CD4-positive, alpha-beta T cell treated with Interleukin-2 at 100 ng/mL for 4 hours (primary cell): ENCODE data around the gene SLC25A28.
A peak's percentile ranks its signal among the peaks of the same experiment; 100 is the strongest.
"Not testable (repeated sequence)": the region's sequence is repeated elsewhere in the genome, so short reads cannot be mapped to it uniquely, and the experiment has no call there.

Experiments used
- DNase-seq: peaks from one replicate; pipeline ENCODE4 v3.0.0-alpha.2; 2020; ENCODE audit warnings: low spot score

Gene SLC25A28

DNA sequence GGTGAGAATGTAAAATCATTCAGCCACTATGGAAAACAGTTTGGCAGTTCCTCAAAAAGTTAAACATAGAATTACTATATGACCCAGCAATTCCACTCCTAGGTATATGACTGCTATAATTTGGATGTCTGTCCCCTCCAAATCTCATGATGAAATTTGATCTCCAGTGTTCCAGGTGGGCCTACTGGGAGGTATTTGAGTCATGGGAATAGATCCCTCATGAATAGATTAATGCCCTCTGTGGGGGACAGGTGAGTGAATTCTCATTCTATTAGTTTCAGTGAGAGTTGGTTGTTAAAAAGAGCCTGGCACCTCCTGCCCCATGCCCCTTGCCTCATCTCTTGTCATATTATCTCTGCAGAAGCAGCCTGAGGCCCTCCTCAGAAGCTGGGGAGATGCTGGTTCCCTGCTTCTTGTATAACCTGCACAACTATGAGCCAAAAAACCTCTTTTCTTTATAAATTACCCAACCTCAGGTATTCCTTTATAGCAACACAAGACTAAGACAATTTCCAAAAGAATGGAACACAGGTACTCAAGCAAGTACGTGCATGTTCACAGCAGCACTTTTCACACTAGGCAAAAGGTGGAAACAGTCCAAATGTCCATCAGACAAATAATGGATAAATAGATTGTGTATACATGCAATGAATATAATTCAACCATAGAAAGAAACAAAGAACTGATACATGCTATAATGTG is 8.8 kb upstream of the SLC25A28 start:
- no peak for DNase-seq

DNA sequence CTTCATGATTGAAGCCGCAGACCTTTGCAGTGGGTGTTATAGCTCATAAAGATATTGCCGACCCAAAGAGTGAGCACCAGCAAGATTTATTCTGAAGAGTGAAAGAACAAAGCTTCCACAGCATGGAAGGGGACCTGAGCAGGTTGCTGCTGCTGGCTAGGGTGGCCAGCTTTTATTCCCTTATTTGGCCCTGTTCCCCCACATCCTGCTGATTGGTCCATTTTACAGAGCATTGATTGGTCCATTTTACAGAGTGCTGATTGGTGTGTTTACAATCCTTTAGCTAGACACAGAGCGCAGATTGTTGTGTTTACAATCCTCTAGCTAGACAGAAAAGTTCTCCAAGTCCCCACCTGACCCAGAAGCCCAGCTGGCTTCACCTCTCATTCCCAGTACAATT is 4.9 kb upstream of the SLC25A28 start:
- DNase-seq = not testable (repeated sequence)

DNA sequence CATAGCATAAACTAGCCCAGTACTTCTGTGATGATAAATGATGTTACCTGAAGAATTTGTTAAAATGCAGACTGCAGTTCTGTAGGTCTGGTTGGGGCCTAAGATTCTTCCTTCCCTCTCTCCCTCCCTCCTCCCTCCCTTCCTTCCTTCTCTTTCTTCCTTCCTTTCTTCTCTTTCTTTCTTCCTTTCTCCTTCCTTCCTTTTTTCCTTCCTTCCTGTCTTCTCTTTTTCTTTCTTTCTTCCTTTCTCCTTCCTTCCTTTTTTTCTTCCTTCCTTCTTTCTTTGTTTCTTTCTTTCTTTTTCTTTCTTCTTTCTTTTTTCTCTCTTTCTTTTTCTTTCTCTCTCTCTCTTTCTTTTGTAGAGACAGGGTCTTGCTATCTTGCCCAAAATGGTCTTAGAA is 3.7 kb upstream of the SLC25A28 start:
- DNase-seq = no peak

DNA sequence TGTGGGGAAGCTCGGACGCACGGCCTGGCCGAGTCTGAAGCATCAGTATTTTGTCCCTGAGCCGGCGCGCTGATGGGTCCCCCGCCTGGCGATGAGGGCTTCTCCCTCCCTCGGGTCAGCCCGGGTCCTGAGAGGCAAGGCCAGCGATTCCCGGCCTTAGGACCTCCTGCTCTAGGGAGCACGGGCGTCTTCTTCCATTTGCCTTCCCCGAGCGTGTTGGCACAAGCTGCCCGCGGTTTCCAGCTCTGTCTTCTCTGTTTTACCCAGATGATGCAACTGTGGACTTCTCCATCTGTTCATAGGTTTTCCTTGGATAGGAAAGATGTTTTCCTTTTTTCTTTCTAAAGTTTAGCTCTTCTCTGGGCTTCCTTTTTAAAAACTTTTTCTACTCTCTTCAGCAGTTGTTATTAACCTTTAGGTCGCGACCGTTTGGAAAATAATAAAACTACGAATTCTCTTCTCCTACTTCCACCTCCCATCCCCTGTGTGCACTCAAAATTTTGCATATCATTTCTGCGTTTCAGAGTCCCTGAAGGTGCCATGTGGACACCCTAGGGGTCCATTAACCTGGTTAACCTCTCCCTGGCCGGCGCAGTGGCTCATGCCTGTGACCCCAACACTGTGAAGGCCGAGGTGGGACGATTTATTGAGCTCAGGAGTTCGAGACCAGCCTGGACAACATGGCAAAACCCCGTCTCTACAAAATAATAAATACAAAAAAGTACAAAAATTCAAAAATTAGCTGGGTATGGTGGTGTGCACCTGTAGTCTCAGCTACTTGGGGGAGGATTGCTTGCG is 1.4 kb upstream of the SLC25A28 start:
- no peak for DNase-seq

DNA sequence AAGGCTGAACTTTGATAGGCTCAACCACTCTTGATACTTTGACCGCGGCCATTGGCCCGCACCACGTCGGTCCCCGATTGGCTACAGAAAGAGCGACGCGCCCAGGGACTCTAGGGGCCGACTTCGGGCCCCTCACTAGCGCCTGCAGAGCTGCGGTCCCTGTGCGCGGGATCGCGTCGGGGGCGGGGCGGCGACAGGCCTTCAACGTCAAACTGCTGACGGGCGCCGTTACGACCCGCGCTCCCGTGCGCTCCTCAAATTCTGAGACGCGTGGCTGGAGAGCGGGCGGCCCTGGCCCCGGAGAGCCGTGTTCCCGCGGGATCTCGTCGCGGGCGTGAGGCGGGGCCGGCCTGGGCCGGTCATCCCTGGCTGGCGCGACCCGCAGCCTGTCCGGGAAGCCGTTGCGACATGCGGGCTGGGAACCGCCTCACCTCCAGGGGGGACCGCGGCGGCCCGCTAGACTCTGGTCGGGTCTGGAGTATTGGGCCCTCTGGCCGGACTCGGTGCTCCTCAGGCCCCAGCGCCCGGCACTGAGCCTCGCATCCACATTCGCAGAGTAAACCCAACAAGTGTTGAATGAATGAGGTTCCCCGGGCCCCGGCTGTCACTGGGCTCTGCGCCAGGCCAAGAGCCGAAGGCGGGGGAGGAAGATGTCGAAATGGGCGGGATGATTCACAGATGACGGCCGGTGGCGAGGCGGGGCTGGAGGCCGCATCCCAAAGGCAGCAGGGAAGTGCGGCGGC is 643 bp upstream of the SLC25A28 start:
- peak; percentile 79 for DNase-seq

DNA sequence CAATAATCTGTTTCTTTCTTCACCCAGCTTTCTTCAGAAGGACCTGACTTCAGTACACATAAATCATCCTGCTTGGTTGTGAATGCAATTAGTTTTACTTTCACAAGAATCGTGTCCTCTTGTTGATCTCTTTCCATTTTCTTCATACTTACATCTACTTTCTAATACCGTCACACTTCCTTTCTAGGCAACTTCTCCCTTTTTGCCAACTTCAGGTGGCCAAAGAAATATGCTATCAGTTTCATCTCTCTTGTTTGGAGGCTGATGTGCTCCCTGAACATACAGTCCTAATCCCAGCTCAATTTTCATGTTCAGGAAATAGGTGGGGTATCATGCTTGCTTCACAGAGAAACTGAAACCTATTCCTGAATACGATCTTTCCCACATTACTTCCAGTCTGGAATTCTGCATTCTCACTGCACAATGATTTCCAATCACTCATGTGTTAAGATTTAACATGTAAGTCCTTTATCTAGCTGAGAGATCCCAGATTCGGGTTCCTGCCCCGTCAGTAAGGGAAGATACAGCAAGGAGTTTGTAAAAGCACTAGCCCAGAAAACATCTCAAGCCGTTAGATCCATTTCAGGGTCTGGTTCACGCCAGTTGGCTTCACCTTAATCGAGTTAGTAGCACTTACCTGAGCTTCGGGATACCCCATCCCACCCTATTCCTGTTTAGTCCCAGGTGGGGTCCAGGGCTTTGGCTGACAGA is 994 bp downstream of the SLC25A28 start:
- DNase-seq = peak; percentile 6

DNA sequence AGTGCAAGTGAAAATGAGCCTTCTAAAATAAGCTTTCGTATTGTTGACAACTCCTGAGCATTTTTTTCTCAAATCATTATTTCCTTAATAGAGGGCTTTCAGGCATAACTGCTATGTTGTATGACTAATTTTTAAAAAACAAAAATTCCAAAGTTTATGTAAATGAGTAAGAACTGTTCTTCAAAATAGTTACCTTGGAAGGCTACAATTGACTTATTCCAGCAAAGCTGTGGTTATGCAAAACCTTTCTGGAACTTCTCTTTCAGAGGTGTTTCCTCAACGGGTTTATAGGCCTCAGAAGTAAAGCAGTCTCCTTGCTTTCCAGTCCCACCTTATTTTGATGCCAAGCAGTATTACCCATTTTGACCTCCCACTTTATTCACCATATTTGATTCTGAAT is 2.5 kb downstream of the SLC25A28 start:
- no peak for DNase-seq

DNA sequence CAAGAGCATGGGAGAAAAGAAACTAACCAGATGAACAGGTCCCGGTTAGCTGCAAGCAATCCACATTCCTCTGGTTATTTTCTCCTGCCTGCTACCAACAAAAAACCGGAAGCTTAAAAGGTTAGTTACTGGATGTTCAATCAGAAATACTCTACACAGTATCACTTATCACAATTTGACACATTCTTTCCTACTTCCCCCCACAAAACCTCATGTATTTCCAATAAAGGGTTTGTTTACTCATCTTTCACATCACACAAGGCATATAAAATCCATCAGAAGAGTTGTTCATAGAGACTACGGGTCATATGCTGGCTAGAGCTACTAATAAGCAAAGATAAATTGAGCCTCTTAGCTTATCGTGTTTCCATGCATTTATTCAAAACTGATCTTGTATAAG is 4.8 kb downstream of the SLC25A28 start:
- DNase-seq = no peak

DNA sequence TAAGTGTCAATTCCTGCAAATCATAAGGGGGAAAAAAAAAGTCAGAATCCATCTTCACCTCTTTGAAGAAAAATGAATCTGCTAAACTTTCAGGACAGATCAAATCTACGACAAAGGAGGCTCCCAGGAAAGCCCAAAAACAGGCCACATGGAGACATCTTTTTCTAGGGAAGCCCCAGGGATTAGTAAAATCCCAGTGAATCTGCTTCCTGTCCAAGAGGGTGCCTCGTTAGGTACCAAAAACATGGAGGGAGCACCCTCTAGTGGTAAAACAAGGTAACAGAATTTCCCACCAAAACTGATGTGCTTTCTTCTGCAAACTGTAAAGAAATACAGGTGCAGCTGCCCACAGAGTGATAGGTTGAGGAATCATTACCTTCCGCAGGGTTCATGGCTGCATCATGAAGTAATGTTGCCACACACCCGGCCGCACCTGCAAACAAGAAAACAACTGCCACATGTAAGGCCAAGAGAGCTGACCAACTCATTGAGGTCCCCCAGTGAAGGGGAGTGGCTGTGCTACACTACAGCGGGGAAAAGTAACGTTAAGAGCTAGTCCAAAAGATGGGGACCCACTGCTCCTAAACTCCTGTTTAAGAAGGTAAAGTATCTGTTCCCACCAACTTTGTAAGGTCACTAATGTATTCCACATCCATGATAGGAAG is 7.9 kb downstream of the SLC25A28 start:
- peak; percentile 68 for DNase-seq

DNA sequence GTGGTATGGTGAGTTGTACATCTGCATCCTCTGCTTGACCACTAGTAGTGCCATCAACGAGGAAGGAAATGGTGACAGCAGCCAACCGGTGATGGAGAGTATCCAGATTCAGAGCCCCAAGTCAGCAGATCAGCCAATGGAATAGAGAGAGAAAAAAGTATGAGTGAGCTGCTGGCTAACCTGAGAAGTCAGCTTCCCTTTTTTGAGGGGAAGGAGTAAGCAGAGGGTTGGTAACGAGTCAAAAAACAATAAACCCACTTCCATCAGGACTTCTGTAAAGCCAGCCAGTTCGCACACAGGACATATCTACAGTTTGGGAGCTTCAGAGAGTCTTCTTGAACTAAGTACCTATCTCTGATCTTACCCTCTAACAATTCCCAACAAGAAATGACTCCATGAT is 8.9 kb downstream of the SLC25A28 start:
- DNase-seq = no peak

DNA sequence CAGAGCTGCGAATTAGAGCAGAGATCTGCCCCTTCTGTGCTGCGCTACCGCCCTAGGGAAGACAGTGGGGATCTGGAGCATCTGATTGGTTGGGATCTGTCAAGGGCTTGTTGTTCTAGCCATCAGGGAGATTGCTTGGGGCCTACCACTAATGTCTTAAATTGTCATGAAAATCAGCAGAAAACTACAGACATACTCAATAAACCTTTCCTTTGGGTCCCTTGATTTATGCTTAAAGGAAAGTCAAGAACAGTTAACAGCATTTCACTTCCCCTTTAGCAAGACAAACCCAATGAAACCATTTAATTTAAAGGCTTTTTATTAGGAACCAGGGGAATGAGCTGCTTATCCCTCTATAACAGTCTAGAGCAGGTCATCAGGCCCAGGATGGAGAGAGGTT is 10.0 kb downstream of the SLC25A28 start:
- no peak for DNase-seq

DNA sequence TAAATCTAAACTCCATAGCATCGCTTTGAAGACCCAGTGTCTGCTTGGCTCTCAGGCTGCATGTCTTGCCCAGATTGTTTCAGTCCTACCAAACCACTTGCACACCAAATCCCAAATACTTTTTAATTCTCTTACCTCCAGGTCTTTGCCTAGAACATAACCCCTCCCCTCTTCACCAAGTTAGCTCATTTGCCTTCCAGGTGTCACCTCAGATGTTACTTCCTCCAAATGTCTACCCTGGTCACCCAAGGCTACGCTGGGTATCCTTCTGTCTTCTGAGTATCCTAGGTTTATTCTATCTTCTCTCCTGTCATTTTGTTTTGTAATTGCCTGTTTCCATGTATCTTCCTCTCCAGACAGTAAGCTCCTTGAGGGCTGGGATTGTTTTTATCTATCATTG is 11.1 kb downstream of the SLC25A28 start:
- DNase-seq = no peak

DNA sequence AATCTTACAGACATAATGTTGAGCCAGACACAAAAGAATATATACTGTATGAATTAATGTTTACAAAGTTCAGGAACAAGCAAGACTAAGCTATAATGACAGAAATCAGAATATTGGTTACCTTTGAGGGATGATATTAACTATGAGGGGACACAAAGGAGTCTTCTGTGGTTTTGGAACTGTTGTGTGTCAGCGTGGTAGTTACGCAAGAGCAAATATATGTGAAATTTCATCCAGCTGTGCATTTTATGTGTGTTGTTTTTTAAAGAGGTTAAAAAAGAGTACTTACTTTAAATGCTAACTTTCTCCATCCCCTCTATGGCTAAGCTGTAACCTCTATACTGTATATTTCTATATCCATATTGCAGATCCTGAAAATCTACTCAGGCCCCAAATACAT is 14.9 kb downstream of the SLC25A28 start:
- DNase-seq = no peak

DNA sequence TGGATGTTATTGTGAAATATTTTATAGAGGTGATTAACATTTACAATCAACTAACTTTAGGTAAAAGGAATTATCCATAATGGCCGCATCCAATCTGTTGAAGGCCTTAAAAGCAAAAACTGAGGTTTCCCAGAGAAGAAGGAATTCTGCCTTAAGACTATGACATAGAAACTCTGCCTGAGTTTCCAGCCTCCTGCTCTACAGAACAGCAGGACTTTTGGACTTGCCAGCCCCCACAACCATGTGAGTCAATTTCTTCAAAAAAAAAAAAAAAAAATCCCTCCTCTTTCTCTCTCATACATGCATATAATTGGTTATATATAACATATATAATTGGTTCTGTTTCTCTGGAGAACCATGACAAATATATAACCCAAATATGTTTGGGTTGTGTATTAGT is 15.4 kb downstream of the SLC25A28 start:
- DNase-seq = no peak

DNA sequence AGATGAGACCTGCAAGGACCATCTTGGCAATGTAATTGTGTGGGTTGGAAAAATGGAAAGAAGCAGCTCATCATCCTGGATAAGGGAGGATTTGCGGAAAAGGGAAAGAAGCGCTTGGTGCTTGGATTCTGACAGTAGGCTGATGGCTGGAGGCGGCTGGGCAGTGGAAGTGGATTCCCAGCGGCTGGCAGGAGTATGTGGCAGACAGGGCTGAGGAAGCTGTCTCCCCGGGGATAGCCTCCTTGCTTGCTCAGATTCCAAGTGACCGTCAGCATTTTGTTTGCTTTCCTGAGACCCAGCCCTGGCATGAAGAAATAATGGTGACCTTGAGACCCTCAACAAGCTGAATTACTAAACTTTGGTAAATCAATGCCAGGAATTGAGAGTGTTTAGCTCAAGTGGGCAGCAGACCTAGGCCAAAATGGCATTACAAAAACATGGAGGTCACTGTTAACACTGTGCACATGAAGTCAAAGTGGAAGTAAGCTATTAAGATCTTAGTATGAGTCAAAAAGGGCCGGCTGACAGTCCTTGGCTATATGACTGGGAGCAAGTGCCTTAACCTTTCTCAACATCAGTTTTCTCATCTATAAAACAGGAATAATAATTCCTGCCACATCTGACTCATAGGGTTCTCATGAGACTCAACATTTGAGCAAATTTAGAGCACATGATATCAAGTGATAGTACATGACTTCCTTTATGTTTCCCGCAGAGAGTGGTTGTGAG is 21.3 kb downstream of the SLC25A28 start:
- DNase-seq = no peak

DNA sequence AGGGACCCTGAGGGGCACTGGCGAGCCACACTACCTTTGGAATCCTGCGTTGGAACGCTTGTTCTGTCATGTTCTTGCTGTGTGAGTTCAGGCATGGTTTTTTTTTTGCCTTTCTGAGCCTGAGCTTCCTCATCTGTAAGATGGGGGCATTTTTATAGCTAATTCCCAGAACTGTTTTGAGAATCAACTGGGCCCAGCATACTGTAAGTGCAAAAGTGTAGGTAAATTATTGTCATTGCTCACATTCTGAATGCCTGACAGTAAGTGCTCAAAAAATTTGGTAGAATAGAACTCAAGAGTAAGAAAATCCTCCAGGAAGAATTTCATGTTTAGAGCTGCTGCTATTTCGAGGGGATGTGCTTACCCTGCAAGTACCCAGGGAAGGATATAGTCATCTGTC is 22.2 kb downstream of the SLC25A28 start:
- no peak for DNase-seq

DNA sequence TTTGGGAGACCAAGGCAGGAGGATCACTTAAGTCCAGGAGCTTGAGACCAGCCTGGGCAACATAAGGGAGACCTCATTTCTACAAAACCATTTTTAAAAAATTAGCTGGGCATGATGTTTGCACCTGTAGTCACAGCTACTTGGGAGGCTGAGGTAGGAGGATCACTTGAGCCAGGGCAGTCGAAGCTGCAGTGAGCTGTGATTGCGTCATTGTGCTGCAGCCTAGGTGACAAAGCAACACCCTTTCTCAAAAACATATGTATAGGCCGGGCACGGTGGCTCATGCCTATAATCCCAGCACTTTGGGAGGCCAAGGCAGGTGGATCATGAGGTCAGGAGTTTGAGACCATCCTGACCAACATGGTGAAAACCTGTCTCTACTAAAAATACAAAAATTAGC is 23.5 kb downstream of the SLC25A28 start:
- not testable (repeated sequence) for DNase-seq

DNA sequence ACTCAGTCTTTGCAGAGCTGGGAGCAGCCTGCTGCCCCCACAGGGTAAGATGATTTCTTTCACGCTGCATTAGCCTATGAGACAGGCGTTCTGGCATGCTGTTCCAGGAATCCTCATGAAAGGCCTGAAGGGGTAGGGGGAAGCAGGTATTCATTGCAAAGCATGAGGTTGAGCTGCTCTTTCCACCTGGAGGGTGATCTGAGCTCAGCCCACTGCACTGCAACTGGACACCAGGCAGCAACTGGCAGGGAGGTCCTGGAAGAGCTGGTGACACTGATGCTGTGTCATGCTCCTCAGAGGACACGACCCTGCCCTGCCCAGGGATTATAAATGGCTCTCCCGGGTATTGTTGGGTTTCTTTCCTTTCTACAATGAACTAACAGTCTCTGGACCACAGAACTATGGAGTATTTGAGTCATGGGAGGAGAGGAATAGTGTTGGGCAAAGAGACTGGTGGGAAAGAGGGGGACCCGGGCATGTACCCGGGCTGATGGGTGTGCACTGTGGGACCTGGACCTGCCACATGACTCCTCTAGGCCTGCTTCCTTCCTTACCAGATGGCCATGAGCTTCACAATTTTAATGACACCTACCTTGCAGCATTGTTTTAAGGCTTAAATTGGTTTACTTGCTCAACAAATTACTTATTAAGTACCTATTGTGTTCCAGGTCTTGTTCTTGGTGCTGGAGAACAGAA is 24.3 kb downstream of the SLC25A28 start:
- DNase-seq = no peak

DNA sequence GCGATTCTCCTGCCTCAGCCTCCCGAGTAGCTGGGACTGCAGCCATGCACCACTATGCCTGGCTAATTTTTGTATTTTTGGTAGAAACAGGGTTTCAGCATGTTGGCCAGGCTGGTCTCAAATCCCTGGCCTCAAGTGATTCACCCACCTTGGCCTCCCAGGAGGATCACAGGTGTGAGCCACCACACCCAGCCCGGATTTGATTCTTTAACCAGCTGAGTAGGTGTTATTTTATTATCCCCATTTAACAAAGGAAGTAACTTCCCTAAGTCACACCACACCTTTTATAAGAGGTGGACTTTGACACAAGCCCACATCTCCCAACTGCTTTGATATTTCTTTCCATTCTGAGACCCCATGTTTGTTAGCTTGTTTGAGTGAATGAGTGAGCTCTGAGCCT is 25.0 kb downstream of the SLC25A28 start:
- no peak for DNase-seq

DNA sequence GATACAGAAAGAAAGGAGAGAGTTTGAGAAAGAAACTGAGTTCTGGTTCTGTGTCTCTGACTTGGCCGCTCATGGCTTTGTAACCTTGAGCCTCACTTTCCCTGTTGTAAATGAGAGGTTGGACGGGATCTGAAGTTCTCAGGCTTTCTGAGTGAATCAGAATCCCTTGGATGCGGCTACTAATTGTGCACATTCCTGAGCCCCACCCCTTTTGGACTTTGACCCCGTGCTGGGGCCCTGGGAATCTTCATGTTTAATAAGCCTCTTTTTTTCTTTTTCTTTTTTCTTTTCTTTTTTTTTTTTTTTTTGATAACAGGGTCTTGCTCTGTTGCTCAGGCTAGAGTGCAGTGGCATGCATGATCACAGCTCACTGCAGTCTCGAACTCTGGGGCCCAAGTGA is 26.9 kb downstream of the SLC25A28 start:
- no peak for DNase-seq

DNA sequence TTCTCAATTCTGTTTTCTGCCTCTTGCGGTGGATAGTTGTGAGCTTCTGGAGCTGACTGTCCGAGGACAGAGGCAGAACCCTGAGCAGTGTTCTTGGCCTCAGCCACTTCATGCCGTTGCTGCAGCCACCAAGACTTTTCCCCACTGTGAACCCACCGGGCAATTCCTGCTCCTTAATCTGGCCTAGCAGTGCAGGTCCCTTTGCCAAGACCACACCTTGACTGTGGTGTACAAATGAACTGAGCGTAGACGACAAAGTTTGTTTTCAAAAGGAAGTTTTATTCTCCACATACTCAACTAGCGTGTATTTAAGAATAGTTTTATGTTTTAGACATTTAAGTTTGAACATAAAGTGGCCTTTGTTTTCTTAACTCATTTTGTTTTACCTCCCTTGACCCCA is 29.4 kb downstream of the SLC25A28 start:
- no peak for DNase-seq
